Progenitor cell of endocrine pancreas (in vitro differentiated cells): ENCODE results near the gene PTPN13. TPM values are rescaled to one million over a fixed set of nuclear protein-coding genes. Genes with fewer than 3 reads are reported as not detected.
"Not testable (repeated sequence)": the region's sequence is repeated elsewhere in the genome, so short reads cannot be mapped to it uniquely, and the experiment has no call there.

ENCODE experiments used
- DNase-seq: peaks from one replicate; pipeline ENCODE4 v3.0.0; 2021; ENCODE audit warnings: low spot score; ENCODE audit not compliant: unreplicated experiment
- H3K27ac Mint-ChIP-seq: 2 replicates; pipeline ENCODE4 v1.8.0; 2021; ENCODE audit warnings: mild to moderate bottlenecking, moderate library complexity, mixed read lengths
- H3K27me3 Mint-ChIP-seq: 2 replicates; pipeline ENCODE4 v1.8.0; 2021; ENCODE audit warnings: mixed read lengths
- H3K36me3 Mint-ChIP-seq: 2 replicates; pipeline ENCODE4 v1.8.0; 2022; ENCODE audit warnings: mixed read lengths; ENCODE audit not compliant: insufficient read depth
- H3K4me1 Mint-ChIP-seq: 2 replicates; pipeline ENCODE4 v1.8.0; 2021; ENCODE audit warnings: low read depth, mixed read lengths
- H3K4me3 Mint-ChIP-seq: 2 replicates; pipeline ENCODE4 v1.8.0; 2021; ENCODE audit warnings: low read depth, mild to moderate bottlenecking, moderate library complexity, mixed read lengths
- H3K9me3 Mint-ChIP-seq: 2 replicates; pipeline ENCODE4 v1.8.0; 2021; ENCODE audit warnings: low read depth, mixed read lengths
- CTCF ChIP-seq: fragments of 200-600 bp; sonication (generic); IDR thresholded peaks from one replicate; pipeline ENCODE4 v1.5.0; 2021; ENCODE audit warnings: antibody characterized with exemption, mild to moderate bottlenecking; ENCODE audit not compliant: unreplicated experiment
- total RNA-seq: library from RNA; stranded (reverse); gene quantifications from 2 replicates; pipeline ENCODE4 v1.2.1, GENCODE V29; 2021

PTPN13 gene
- total RNA-seq, 1 donor from 2014 or later = 63.1 TPM

- H3K4me1 Mint-ChIP-seq = peaks cover 8% of the 10 kb centered on the region
- DNase-seq = no peak
- H3K27me3 Mint-ChIP-seq = no peaks in the 10 kb centered on the region
- H3K9me3 Mint-ChIP-seq = peaks cover 5% of the 10 kb centered on the region
- TF ChIP-seq CTCF = no peak
- H3K36me3 Mint-ChIP-seq = peaks cover 18% of the 10 kb centered on the region
- no peak overlapping the region for H3K4me3 Mint-ChIP-seq
- no peak overlapping the region for H3K27ac Mint-ChIP-seq
Observed at GRCh38 chr4:86641516-86642090, 47.5 kb downstream of the PTPN13 start.

- Mint-ChIP-seq H3K36me3 (peaks cover 30% of the 10 kb centered on the region), H3K4me1 (peaks cover 8% of the 10 kb centered on the region)
Observed at GRCh38 chr4:86644892-86645291, 50.8 kb downstream of the PTPN13 start.

DNA sequence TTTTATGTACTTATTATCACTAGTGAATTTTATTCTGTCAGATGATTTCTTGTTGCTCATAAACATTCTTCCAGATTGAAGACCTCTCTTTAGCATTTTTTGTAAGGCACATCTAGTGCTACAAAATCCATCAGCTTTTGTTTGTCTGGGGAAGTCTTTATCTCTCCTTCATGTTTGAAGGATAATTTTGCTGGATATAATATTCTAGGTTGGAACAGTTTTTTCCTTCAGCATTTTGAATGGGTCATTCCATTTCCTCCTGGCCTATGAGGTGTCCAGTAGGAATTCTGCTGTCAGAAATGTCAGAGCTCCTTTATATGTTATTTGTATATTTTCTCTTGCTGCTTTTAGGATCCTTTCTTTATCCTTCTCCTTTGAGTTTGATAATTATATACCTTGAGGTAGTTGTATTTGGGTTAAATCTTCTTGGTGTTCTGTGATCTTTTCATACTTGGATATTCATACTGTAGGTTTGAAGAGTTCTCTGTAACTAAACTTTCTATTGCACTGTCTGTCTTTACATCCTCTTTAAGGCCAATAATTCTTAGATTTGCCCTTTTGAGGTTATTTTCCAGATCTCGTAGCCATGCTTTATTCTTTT lies 58.3 kb downstream of the PTPN13 start:
- Mint-ChIP-seq H3K36me3 (peaks cover 72% of the 10 kb centered on the region), H3K27ac (no peak overlapping the region), H3K4me1 (no peaks in the 10 kb centered on the region), H3K4me3 (no peak overlapping the region), H3K27me3 (no peaks in the 10 kb centered on the region), H3K9me3 (peaks cover 66% of the 10 kb centered on the region)
- no peak for TF ChIP-seq CTCF
- no peak for DNase-seq

More at GRCh38 chr4:86644892-86645291, 50.8 kb downstream of the PTPN13 start:
- Mint-ChIP-seq H3K27me3 (no peaks in the 10 kb centered on the region), H3K4me3 (no peak overlapping the region), H3K9me3 (peaks cover 26% of the 10 kb centered on the region), H3K27ac (no peak overlapping the region)
- DNase-seq = no peak
- TF ChIP-seq CTCF = no peak

GRCh38 chr4:86653237-86653865 lies 59.2 kb downstream of the PTPN13 start:
- Mint-ChIP-seq H3K4me3 (no peak overlapping the region), H3K9me3 (peaks cover 64% of the 10 kb centered on the region), H3K27me3 (no peaks in the 10 kb centered on the region), H3K27ac (no peak overlapping the region), H3K4me1 (no peaks in the 10 kb centered on the region), H3K36me3 (peaks cover 72% of the 10 kb centered on the region)
- TF ChIP-seq CTCF = peak; percentile 15
- DNase-seq = no peak

- H3K27me3 Mint-ChIP-seq, H3K4me3 Mint-ChIP-seq, H3K4me1 Mint-ChIP-seq, DNase-seq, H3K27ac Mint-ChIP-seq: not testable (repeated sequence)
- Mint-ChIP-seq H3K9me3 (peaks cover 36% of the 10 kb centered on the region), H3K36me3 (peaks cover 41% of the 10 kb centered on the region)
Observed at GRCh38 chr4:86656781-86657180, 62.7 kb downstream of the PTPN13 start.
